Epithelial cell of proximal tubule (primary cell): ENCODE data around the gene NKD2. TPM values are rescaled to one million over a fixed set of nuclear protein-coding genes. Genes with fewer than 3 reads are reported as not detected.
"Not testable (repeated sequence)": the region's sequence is repeated elsewhere in the genome, so short reads cannot be mapped to it uniquely, and the experiment has no call there.

Experiments
- DNase-seq: peaks from one replicate; pipeline ENCODE4 v3.0.0-alpha.2; 2011; ENCODE audit warnings: low read depth
- H3K4me3 ChIP-seq: 2 replicates; pipeline ENCODE4 v1.5.1; 2011; ENCODE audit warnings: low read depth, mild to moderate bottlenecking, low read length
- total RNA-seq: library from RNA; depleted of rRNA; stranded (reverse); fragments of >200 nt; gene quantifications from 2 replicates; pipeline ENCODE4 v1.2.3, GENCODE V29; 2015
- TF ChIP-seq, protein P1 (sequence below): conservative IDR thresholded peaks from 2 replicates; pipeline ENCODE4 v1.5.1; 2012; ENCODE audit warnings: low read depth, mild to moderate bottlenecking, low read length

NKD2 gene
- total RNA-seq, 1 donor from 2014 or later: not detected

DNA sequence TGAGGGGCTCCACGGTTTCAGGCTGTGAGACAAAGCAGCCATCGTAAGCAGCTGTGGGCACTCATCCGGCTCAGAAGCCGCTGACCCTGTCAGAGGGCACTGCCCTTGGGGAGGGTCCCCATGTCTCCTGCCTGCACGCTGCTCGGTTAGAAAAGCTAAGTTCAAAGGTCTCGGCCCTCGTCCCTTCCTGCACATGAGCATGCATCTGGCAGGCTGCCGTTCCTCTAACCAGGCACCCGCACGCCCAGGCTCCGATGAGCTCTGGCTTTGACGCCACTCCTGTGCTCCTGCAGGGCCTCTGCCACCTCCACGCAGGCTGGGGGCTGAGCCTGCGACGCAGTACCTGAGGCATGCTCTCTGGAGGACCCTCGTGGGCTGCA is 51.3 kb downstream of the NKD2 start:
- TF ChIP-seq, protein P1, sequence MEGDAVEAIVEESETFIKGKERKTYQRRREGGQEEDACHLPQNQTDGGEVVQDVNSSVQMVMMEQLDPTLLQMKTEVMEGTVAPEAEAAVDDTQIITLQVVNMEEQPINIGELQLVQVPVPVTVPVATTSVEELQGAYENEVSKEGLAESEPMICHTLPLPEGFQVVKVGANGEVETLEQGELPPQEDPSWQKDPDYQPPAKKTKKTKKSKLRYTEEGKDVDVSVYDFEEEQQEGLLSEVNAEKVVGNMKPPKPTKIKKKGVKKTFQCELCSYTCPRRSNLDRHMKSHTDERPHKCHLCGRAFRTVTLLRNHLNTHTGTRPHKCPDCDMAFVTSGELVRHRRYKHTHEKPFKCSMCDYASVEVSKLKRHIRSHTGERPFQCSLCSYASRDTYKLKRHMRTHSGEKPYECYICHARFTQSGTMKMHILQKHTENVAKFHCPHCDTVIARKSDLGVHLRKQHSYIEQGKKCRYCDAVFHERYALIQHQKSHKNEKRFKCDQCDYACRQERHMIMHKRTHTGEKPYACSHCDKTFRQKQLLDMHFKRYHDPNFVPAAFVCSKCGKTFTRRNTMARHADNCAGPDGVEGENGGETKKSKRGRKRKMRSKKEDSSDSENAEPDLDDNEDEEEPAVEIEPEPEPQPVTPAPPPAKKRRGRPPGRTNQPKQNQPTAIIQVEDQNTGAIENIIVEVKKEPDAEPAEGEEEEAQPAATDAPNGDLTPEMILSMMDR: no peak
- no peak for DNase-seq
- H3K4me3 ChIP-seq: no peak overlapping the region

DNA sequence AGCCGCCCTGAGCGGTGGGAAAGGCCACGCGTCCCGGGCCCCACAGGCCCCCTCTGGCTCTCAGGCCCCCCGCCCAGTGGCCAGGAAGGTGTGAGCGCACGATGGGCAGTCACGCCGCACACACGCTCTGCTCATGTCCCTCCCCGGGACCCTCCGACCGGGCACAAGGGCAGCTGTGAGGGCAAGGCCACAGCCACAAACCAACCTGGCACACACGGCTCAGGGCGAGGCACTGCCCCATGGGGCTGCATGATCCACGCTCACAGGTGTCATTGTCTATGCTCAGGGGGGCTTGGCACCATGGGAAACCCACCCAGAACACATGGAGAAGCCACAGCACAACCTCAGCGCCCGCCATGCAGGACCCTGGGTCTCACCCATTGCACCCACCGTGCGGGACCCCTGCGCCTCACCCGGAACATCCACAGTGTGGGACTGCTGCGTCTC is 52.0 kb downstream of the NKD2 start:
- H3K4me3 ChIP-seq: no peak overlapping the region
- no peak for DNase-seq
- TF ChIP-seq, protein P1: no peak

DNA sequence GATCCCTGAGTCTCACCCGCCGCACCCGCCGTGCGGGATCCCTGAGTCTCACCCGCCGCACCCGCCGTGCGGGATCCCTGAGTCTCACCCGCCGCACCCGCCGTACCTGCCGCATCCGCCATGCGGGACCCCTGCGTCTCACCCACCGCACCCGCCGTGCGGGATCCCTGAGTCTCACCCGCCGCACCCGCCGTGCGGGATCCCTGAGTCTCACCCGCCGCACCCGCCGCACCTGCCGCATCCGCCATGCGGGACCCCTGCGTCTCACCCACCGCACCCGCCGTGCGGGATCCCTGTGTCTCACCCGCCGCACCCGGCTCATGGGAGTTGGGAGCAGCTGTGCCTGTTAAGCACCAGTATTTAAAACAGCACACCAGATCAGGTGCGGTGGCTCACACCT is 52.7 kb downstream of the NKD2 start:
- DNase-seq, H3K4me3 ChIP-seq: not testable (repeated sequence)

DNA sequence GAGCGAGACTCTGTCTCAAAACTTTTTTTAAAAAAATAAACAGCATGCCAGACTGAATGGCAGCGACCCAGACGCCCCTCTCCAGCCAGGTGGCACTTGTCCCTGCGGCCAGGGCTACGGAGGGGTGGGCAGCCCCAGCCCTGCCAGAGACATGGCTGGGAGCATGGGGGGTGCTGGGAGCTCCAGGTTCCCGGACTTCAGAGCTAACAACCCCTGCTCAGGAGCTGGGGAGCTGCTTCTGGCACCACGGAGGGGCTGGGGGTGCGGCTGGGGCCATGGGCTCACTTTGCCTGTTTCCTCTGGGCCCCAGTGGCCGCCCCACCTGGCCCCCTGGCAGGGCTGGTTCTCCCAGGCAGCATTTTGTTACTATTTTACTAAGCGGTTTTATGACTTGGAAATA is 53.3 kb downstream of the NKD2 start:
- no peak overlapping the region for H3K4me3 ChIP-seq
- DNase-seq: no peak
- TF ChIP-seq, protein P1: no peak

DNA sequence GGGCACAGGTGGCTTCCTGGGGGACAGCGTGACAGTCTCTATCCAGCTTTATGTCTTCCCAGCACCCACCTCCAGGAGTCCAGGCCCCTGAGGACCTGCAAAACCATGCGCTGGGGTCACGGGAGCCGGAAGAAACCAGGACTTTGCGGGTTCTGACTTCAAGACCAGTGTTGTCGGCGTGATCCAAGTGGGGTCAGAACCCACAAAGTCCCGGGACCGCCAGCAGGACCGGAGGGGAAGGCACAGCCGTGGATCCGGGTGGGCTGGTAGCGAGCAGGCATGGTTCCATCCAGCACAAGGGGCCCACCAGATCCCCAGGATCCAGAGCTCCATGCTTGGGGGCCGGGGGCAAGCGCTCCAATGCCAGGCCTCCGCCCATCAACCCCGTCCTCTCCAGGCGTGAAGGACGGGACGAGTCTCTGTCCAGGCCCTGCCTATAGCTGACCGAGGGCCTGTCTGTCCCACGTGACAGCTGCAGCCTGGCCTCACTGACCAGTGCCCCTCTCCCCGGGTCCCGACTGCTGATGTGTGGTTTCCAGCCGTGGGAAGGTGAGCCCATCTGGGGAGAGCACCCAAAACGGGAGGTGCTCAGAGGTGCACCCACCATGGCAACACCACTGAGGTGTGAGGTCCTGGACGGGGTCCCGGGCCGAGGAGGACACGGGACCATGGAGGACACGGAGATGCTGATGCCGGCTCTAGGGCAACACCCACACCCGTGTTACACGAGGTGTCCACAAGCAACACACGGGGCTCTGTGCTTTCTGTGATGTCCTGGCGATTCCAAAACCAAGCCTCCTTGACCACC is 54.4 kb downstream of the NKD2 start:
- DNase-seq: no peak
- no peak overlapping the region for H3K4me3 ChIP-seq
- TF ChIP-seq, protein P1: no peak

DNA sequence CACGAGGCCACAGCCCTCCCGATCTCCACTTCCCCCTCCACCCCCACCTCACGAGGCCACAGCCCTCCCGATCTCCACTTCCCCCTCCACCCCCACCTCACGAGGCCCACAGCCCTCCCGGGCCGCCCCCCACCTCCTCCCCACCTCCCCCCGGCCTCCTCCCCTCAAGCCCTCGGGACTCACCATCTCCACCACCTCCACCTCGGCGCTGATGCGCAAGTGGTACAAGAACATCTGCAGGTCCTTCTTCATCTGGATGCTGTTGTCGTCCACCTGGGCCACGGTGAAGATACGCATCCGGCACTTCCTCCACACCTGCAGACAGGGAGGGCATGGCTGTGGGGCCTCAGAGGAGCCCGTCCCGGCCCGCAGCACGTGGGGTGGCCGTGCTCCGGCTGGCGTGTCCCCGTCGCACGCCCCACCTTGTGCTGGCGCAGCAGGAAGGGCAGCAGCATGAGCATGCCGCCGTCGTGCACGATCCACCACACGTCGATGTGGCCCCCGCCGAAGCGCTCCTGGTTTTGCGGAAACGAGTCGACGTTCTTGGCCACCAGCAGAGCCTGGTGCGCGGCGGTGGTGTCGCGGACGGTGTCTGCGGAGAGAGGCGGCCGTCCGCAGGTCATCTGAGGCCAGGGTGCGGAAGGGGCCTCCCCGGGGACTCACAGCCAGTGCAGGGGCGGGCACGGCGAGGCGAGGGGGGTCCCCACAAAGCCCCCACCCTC is 55.2 kb downstream of the NKD2 start:
- TF ChIP-seq, protein P1: no peak
- no peak for DNase-seq
- no peak overlapping the region for H3K4me3 ChIP-seq

DNA sequence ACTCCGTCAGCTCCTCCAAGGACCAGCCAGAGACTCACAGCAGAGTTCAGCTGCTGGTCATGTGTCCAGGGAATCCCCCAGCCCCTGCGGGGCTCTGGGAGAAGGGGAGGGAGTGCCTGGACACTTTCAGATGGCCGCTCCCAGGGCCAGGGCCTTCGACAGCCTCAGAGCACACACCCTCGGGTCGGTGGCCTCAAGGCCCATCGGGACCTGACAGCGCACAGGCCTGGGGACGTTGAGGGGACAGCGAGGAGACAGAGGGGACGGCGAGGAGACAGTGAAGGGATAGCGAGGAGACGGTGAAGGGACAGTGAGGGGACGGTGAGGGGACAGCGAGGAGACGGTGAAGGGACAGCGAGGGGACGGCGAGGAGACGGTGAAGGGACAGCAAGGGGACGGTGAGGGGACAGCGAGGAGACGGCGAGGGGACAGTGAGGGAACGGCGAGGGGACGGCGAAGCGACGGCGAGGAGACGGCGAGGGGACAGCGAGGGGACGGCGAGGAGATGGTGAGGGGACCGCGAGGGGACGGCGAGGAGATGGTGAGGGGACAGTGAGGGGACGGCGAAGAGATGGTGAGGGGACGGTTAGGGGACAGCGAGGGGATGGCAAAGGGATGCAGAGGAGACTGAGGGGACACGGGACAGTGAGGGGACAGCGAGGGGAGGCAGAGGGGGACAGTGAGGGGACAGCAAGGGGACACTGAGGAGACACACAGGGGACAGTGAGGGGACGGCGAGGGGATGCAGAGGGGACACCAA is 56.0 kb downstream of the NKD2 start:
- TF ChIP-seq, protein P1: no peak
- H3K4me3 ChIP-seq: no peak overlapping the region
- no peak for DNase-seq
